GM12878 (cell line): ENCODE data around the gene TRIM73. TPM values are rescaled to one million over a fixed set of nuclear protein-coding genes. Genes with fewer than 3 reads are reported as not detected.
"Not testable (repeated sequence)": the region's sequence is repeated elsewhere in the genome, so short reads cannot be mapped to it uniquely, and the experiment has no call there.

Experiments
- ATAC-seq: fragments of 200-7000 bp; cut with Tn5 transposase; 3 replicates; pipeline ENCODE4 v1.9.1; 2020; ENCODE audit warnings: mild to moderate bottlenecking, moderate library complexity
- BruUV-seq: library from RNA; stranded (reverse); fragments of 400-500 nt; replicated peaks from 2 replicates; lab custom pipeline; 2021; lab: Mats Ljungman, UMichigan
- CTCF ChIA-PET: fragments of 300-600 bp; sonication (Branson Sonifier 250); formaldehyde crosslinking; extraction: SDS; loops from one replicate; lab custom pipeline; 2021; ENCODE audit warnings: inconsistent platforms; lab: Yijun Ruan, JAX
- POLR2A ChIA-PET: fragments of 350-600 bp; formaldehyde crosslinking; extraction: SDS; loops from one replicate; lab custom pipeline; 2021; ENCODE audit warnings: inconsistent platforms; lab: Charles Lee
- RAD21 ChIA-PET: fragments of 300-600 bp; sonication (Branson Sonifier 250); formaldehyde crosslinking; loops from one replicate; lab custom pipeline; 2023; ENCODE audit warnings: antibody characterized with exemption; ENCODE audit not compliant: unreplicated experiment; lab: Charles Lee
- SMC1A ChIA-PET: fragments of 300-600 bp; sonication (Branson Sonifier 250); formaldehyde crosslinking; loops from one replicate; lab custom pipeline; 2023; ENCODE audit not compliant: unreplicated experiment, uncharacterized antibody; lab: Charles Lee
- DNase-seq: peaks from one replicate; pipeline ENCODE4 v3.0.0-alpha.2; 2011; ENCODE audit warnings: low read depth, low spot score
- FAIRE-seq: peaks from 3 replicates; lab custom pipeline; 2011; peaks lifted over from hg19 to GRCh38; lab: Jason Lieb, UNC
- H2AFZ ChIP-seq: 2 replicates; pipeline ENCODE4 v1.6.0; 2011; ENCODE audit warnings: low read depth, low read length, control low read depth; ENCODE audit not compliant: control insufficient read depth
- H3K27ac ChIP-seq: 2 replicates; pipeline ENCODE4 v1.5.1; 2011; ENCODE audit warnings: control low read depth; ENCODE audit not compliant: control insufficient read depth, insufficient read depth
- H3K27me3 ChIP-seq, 2 experiments: replicated peaks in 1 of 2; 2 replicates each; pipeline versions ENCODE4 v1.6.0 to v1.6.1; 2011; ENCODE audit warnings: low read length in 1 of 2; ENCODE audit not compliant: control insufficient read depth in 2 of 2, insufficient read depth in 2 of 2
- H3K36me3 ChIP-seq, 2 experiments: 2 replicates each; pipeline ENCODE4 v1.5.1; 2011; ENCODE audit warnings: low read length in 1 of 2; ENCODE audit not compliant: control insufficient read depth in 2 of 2, insufficient read depth in 2 of 2
- H3K4me1 ChIP-seq: 2 replicates; pipeline ENCODE4 v1.6.1; 2011; ENCODE audit warnings: mild to moderate bottlenecking, low read length, moderate library complexity, mixed read lengths; ENCODE audit not compliant: control insufficient read depth, insufficient read depth
- H3K4me2 ChIP-seq: 2 replicates; pipeline ENCODE4 v1.6.0; 2011; ENCODE audit warnings: control low read depth; ENCODE audit not compliant: control insufficient read depth, insufficient read depth
- H3K4me3 ChIP-seq: fragments of 200-600 bp; sonication (generic); 2 replicates; pipeline ENCODE4 v1.5.1; 2016
- H3K79me2 ChIP-seq: 2 replicates; pipeline ENCODE4 v1.6.0; 2011; ENCODE audit warnings: low read length; ENCODE audit not compliant: control insufficient read depth, insufficient read depth
- H3K9ac ChIP-seq: 2 replicates; pipeline ENCODE4 v1.8.0; 2011; ENCODE audit warnings: low read length, control low read depth, mixed read lengths; ENCODE audit not compliant: control insufficient read depth, insufficient read depth
- H3K9me3 ChIP-seq: replicated peaks from 3 replicates; pipeline ENCODE4 v1.5.1; 2011; ENCODE audit warnings: mild to moderate bottlenecking, low read length; ENCODE audit not compliant: control insufficient read depth, insufficient read depth
- H4K20me1 ChIP-seq: 2 replicates; pipeline ENCODE4 v1.6.0; 2011; ENCODE audit not compliant: control insufficient read depth, insufficient read depth
- RAD21 ChIP-seq: IDR thresholded peaks from 2 replicates; pipeline ENCODE4 v1.6.1; 2011; ENCODE audit warnings: mild to moderate bottlenecking, low read depth, low read length, moderate library complexity; ENCODE audit not compliant: insufficient read depth
- WGBS: methylation state at CpG from one replicate; pipeline ENCODE4 v1.1.6; 2016; ENCODE audit warnings: low lambda C conversion rate; ENCODE audit not compliant: insufficient replicate concordance, insufficient coverage; ENCODE audit errors: missing lambda C conversion rate; 5-methylcytosine and 5-hydroxymethylcytosine counted together
- in situ Hi-C: fragments of 300-500 bp; cut with MboI; formaldehyde crosslinking; loops from 9 replicates; pipeline ENCODE4 v1.14.3; 2018; ENCODE audit warnings: mixed read lengths
- intact Hi-C: fragments of 100-400 bp; cut with micrococcal nuclease; formaldehyde crosslinking; loops from one replicate; pipeline ENCODE4 v1.14.2; 2022; ENCODE audit not compliant: unreplicated experiment
- polyA plus RNA-seq, 11 experiments: library from polyadenylated mRNA; depleted of rRNA in 4 of 11; unstranded in 6 of 11; stranded (reverse) in 5 of 11; fragments of >200 nt; fragmentation: Nextera tagmentation in 4 of 11; fragmentation: Illumina TruSeq in 1 of 11; extraction: Ambion mirVana in 4 of 11; extraction: Trizol in 1 of 11; gene quantifications; 1 replicate in 1 of 11; 2 replicates in 10 of 11; pipeline versions ENCODE4 v1.2.1 to v1.2.3, GENCODE V29; 2011 to 2016; ENCODE audit warnings: inconsistent platforms in 2 of 11, missing spikeins in 2 of 11, low read depth in 1 of 11
- small RNA-seq: library from RNA; depleted of rRNA; stranded (forward); fragments of <200 nt; gene quantifications from one replicate; pipeline ENCODE3, GENCODE V24; 2014
- total RNA-seq, 4 experiments: library from RNA; depleted of rRNA in 3 of 4; stranded (reverse); fragments of >200 nt in 3 of 4; fragmentation: Illumina TruSeq in 1 of 4; extraction: Trizol in 1 of 4; gene quantifications; 2 replicates each; pipeline versions ENCODE4 v1.2.1 to v1.2.3, GENCODE V29; 2013 to 2021
- TF ChIP-seq, protein P1 (sequence below), 3 experiments: IDR thresholded peaks in 2 of 3; conservative IDR thresholded peaks in 1 of 3; 2 replicates each; pipeline ENCODE4 v1.5.1; 2011; ENCODE audit warnings: low read depth in 3 of 3, low read length in 3 of 3, mild to moderate bottlenecking in 3 of 3, control low read depth in 2 of 3, moderate library complexity in 2 of 3, inconsistent platforms in 1 of 3, mixed read lengths in 1 of 3; ENCODE audit not compliant: control insufficient read depth in 2 of 3, insufficient read depth in 1 of 3; ENCODE audit errors: extremely low read depth in 1 of 3

Gene TRIM73
- total and polyA plus RNA-seq, 10 of the 15 experiments (the other 5 are each of a cell fraction or from before 2014, with no cell fraction given) = 0.16 to 3.6 (median 0.76) TPM; not detected in 1

DNA sequence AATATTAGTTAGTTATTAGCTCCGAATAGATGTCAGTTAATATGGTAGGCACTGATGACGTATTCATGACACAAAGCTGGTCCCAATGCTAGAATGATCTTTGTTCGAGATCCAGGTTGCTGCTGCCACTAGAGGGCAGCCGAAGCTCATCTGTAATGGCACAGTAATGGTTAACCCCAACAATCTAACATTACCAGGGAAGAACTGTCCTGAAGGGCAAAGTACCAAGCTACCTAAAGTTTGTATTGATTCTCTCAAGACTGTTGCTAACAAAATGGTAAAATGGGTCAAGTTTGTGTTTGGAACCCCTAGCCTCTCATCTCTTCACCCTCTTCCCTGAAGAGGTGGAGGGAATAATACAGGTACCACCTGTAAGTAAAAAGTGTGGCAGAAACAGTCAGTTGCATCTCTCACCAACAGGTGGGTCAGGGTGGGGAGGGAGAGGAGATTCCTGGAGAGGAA, 57.1 kb downstream of the TRIM73 start:
- ChIA-PET CTCF (interaction anchor here (1.4 kb wide), 1 partner anchor 306 kb away, joined by 4 read pairs; no protein-coding TSS in a partner anchor), RAD21 (interaction anchor here (1.6 kb wide), 1 partner anchor 310 kb away, joined by 3 read pairs; no protein-coding TSS in a partner anchor)
- H3K4me2 ChIP-seq, intact Hi-C loops, H3K79me2 ChIP-seq, H2AFZ ChIP-seq, H3K27me3 ChIP-seq, DNase-seq, H3K27ac ChIP-seq, H4K20me1 ChIP-seq, BruUV-seq, H3K36me3 ChIP-seq, in situ Hi-C loops, H3K9me3 ChIP-seq, H3K9ac ChIP-seq, H3K4me1 ChIP-seq, POLR2A ChIA-PET, SMC1A ChIA-PET, H3K4me3 ChIP-seq: not testable (repeated sequence)
- TF ChIP-seq RAD21 = peak; percentile 35; the same call in 1 of the 2 replicates
- TF ChIP-seq, protein P1, sequence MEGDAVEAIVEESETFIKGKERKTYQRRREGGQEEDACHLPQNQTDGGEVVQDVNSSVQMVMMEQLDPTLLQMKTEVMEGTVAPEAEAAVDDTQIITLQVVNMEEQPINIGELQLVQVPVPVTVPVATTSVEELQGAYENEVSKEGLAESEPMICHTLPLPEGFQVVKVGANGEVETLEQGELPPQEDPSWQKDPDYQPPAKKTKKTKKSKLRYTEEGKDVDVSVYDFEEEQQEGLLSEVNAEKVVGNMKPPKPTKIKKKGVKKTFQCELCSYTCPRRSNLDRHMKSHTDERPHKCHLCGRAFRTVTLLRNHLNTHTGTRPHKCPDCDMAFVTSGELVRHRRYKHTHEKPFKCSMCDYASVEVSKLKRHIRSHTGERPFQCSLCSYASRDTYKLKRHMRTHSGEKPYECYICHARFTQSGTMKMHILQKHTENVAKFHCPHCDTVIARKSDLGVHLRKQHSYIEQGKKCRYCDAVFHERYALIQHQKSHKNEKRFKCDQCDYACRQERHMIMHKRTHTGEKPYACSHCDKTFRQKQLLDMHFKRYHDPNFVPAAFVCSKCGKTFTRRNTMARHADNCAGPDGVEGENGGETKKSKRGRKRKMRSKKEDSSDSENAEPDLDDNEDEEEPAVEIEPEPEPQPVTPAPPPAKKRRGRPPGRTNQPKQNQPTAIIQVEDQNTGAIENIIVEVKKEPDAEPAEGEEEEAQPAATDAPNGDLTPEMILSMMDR (IDR thresholded peaks at IDR 0.05 in 2 of 3, conservative IDR thresholded peaks at IDR 0.05 in 1 of 3; ENCODE audit: control insufficient read depth in 2 of 3, extremely low read depth in 1 of 3, insufficient read depth in 1 of 3, low read depth in 3 of 3, low read length in 3 of 3) = peak in 2 of 3 experiments; percentile 2 to 38; a peak in 2 of 6 replicates
- FAIRE-seq (peak; percentile 7), ATAC-seq (peak; percentile 99)
- WGBS = 3% methylated on average over 3 of the region's 4 CpGs

Small RNA genes within 50 kb of the gene (small RNA-seq; reads per million reads assigned to genes)
- not detected for gene RF00019

Other genes with a start within 250 kb of the TRIM73 start
- gene POM121C, start 90.7 kb downstream of the TRIM73 start, total RNA-seq (2014; rRNA removed) = 5.6 and 6.5 TPM in 2 replicates
- 9.6 and 9.8 TPM in 2 replicates for gene POM121C, start 90.7 kb downstream of the TRIM73 start, total RNA-seq (2014; rRNA removed; fragmentation: Illumina TruSeq; extraction: Trizol)
- gene POM121C, start 90.7 kb downstream of the TRIM73 start, total RNA-seq (2021) = 55.1 and 62.8 TPM in 2 replicates
- 16.2 and 16.5 TPM in 2 replicates for gene POM121C, start 90.7 kb downstream of the TRIM73 start, polyA plus RNA-seq (2011; rRNA removed)
- 56.8 and 58.6 TPM in 2 replicates for gene POM121C, start 90.7 kb downstream of the TRIM73 start, polyA plus RNA-seq (2014; fragmentation: Illumina TruSeq; extraction: Trizol)
- gene POM121C, start 90.7 kb downstream of the TRIM73 start, polyA plus RNA-seq (2014; fragmentation: Nextera tagmentation; extraction: Ambion mirVana) = 10 to 100 TPM in 1 of 2 experiments, 1 to 10 TPM in 1; 6.3 to 10.2 TPM
- 17.9 and 23.1 TPM in 2 replicates for gene POM121C, start 90.7 kb downstream of the TRIM73 start, polyA plus RNA-seq (2014; rRNA removed)
- gene POM121C, start 90.7 kb downstream of the TRIM73 start, polyA plus RNA-seq (2016; fragmentation: Nextera tagmentation; extraction: Ambion mirVana) = 10 to 100 TPM; 39.1 to 54.7 TPM
- 0.05 TPM in 1 of 2 replicates, not detected in the other for gene SPDYE5, start 96.7 kb downstream of the TRIM73 start, total RNA-seq (2014; rRNA removed)
- gene SPDYE5, start 96.7 kb downstream of the TRIM73 start, total RNA-seq (2014; rRNA removed; fragmentation: Illumina TruSeq; extraction: Trizol) = not detected in 2 replicates
- gene SPDYE5, start 96.7 kb downstream of the TRIM73 start, total RNA-seq (2021) = not detected in 2 replicates
- gene SPDYE5, start 96.7 kb downstream of the TRIM73 start, polyA plus RNA-seq (2011; rRNA removed) = not detected in 2 replicates
- gene SPDYE5, start 96.7 kb downstream of the TRIM73 start, polyA plus RNA-seq (2014; fragmentation: Illumina TruSeq; extraction: Trizol) = not detected in 2 replicates
- gene SPDYE5, start 96.7 kb downstream of the TRIM73 start, polyA plus RNA-seq (2014; fragmentation: Nextera tagmentation; extraction: Ambion mirVana) = under 1 TPM; 0.07 to 0.21 TPM
- not detected in 2 replicates for gene SPDYE5, start 96.7 kb downstream of the TRIM73 start, polyA plus RNA-seq (2014; rRNA removed)
- gene SPDYE5, start 96.7 kb downstream of the TRIM73 start, polyA plus RNA-seq (2016; fragmentation: Nextera tagmentation; extraction: Ambion mirVana) = 1 to 10 TPM; 2.5 to 2.7 TPM